Embryonic facial prominence (tissue), 1 donor: ENCODE measurements around the gene ANKIB1.
"Not testable (repeated sequence)": the region's sequence is repeated elsewhere in the genome, so short reads cannot be mapped to it uniquely, and the experiment has no call there.

ENCODE experiments used
- DNase-seq: peaks from one replicate; pipeline ENCODE4 v3.0.0-alpha.2; 2016; ENCODE audit errors: extremely low spot score

ANKIB1 gene

GRCh38 chr7:92325858-92326257 is 80.1 kb downstream of the ANKIB1 start:
- DNase-seq, result no peak

- DNase-seq, result no peak
Observed at GRCh38 chr7:92330835-92331438, 85.2 kb downstream of the ANKIB1 start.

GRCh38 chr7:92331508-92331907 is 85.7 kb downstream of the ANKIB1 start:
- DNase-seq, result no peak

GRCh38 chr7:92332782-92333181 is 87.0 kb downstream of the ANKIB1 start:
- no peak for DNase-seq

GRCh38 chr7:92333866-92334265 is 88.1 kb downstream of the ANKIB1 start:
- no peak for DNase-seq

- DNase-seq, result no peak
Observed at GRCh38 chr7:92335574-92335973, 89.8 kb downstream of the ANKIB1 start.

GRCh38 chr7:92336662-92337340 is 91.0 kb downstream of the ANKIB1 start:
- no peak for DNase-seq

GRCh38 chr7:92340016-92340415 is 94.2 kb downstream of the ANKIB1 start:
- DNase-seq, result no peak

GRCh38 chr7:92343714-92344113 is 97.9 kb downstream of the ANKIB1 start:
- no peak for DNase-seq

- no peak for DNase-seq
Observed at GRCh38 chr7:92352009-92352408, 106.2 kb downstream of the ANKIB1 start.

- DNase-seq, result no peak
Observed at GRCh38 chr7:92354214-92354613, 108.4 kb downstream of the ANKIB1 start.

GRCh38 chr7:92356406-92356805 is 110.6 kb downstream of the ANKIB1 start:
- no peak for DNase-seq

GRCh38 chr7:92357260-92357659 is 111.5 kb downstream of the ANKIB1 start:
- no peak for DNase-seq

- not testable (repeated sequence) for DNase-seq
Observed at GRCh38 chr7:92359179-92359578, 113.4 kb downstream of the ANKIB1 start.

GRCh38 chr7:92359801-92360200 is 114.0 kb downstream of the ANKIB1 start:
- DNase-seq, result no peak

GRCh38 chr7:92360387-92360786 is 114.6 kb downstream of the ANKIB1 start:
- no peak for DNase-seq

- DNase-seq, result no peak
Observed at GRCh38 chr7:92362131-92362530, 116.4 kb downstream of the ANKIB1 start.

GRCh38 chr7:92366730-92367129 is 121.0 kb downstream of the ANKIB1 start:
- DNase-seq, result no peak

GRCh38 chr7:92368741-92369140 is 123.0 kb downstream of the ANKIB1 start:
- no peak for DNase-seq

GRCh38 chr7:92375013-92375412 is 129.2 kb downstream of the ANKIB1 start:
- DNase-seq, result no peak

- no peak for DNase-seq
Observed at GRCh38 chr7:92391071-92391470, 145.3 kb downstream of the ANKIB1 start.

- no peak for DNase-seq
Observed at GRCh38 chr7:92397542-92397941, 151.8 kb downstream of the ANKIB1 start.

- DNase-seq, result no peak
Observed at GRCh38 chr7:92400013-92400412, 154.2 kb downstream of the ANKIB1 start.
